GM19099 (cell line): ENCODE results near the gene AFDN.

ENCODE experiments used
- POLR2A ChIP-seq: IDR thresholded peaks from 3 replicates; pipeline ENCODE4 v1.6.1; 2011; ENCODE audit warnings: low read depth; ENCODE audit not compliant: insufficient read length; ENCODE audit errors: extremely low read depth

Gene AFDN

GRCh38 chr6:167803816-167804215 lies 22.9 kb upstream of the AFDN start:
- no peak for TF ChIP-seq POLR2A

DNA sequence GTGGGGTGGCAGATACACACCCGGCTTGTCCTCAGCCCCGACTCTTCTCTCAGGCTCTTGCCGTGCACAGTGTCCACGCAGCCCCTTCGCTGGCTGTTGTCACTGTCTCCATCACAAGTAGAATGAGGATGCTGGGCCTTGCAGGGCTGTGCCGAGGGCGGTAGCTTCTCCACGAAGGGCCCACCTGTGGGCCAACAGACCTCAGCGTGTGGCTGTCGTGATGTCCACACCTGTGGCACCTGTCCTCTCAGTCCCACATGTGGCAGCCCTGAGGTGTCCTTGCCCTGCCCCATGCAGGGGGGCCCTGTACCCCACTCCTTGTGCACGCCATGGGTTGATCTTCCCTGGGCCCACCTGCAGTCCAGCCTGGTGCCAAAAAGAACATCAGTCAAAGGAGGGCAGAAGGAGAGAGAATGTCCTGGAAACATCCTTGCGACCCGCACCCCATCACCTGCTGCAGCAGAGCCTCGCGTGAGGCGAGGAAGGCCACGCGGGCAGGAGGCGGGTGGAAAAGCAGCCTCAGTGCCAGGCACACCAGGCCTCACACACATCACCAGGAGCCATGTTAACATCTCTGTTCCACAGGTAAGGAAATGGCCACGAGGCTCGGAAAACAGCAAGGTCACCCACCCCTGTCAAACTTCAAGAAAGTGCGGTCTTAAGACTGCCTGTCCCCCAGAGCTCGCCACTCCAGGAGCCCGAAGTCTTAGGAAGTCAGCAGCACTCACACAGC lies 22.3 kb upstream of the AFDN start:
- no peak for TF ChIP-seq POLR2A

GRCh38 chr6:167805349-167806060 lies 21.2 kb upstream of the AFDN start:
- no peak for TF ChIP-seq POLR2A

- no peak for TF ChIP-seq POLR2A
These were observed 20.5 kb upstream of the AFDN start for GRCh38 chr6:167806061-167806700.

GRCh38 chr6:167807200-167807599 lies 19.5 kb upstream of the AFDN start:
- no peak for TF ChIP-seq POLR2A

- no peak for TF ChIP-seq POLR2A
These were observed 19.0 kb upstream of the AFDN start for GRCh38 chr6:167807756-167808155.

- no peak for TF ChIP-seq POLR2A
These were observed 15.7 kb upstream of the AFDN start for GRCh38 chr6:167811040-167811439.

GRCh38 chr6:167811442-167812087 lies 15.1 kb upstream of the AFDN start:
- no peak for TF ChIP-seq POLR2A

- TF ChIP-seq POLR2A: no peak
These were observed 14.6 kb upstream of the AFDN start for GRCh38 chr6:167812088-167812487.

- no peak for TF ChIP-seq POLR2A
These were observed 11.3 kb upstream of the AFDN start for GRCh38 chr6:167815296-167815980.

DNA sequence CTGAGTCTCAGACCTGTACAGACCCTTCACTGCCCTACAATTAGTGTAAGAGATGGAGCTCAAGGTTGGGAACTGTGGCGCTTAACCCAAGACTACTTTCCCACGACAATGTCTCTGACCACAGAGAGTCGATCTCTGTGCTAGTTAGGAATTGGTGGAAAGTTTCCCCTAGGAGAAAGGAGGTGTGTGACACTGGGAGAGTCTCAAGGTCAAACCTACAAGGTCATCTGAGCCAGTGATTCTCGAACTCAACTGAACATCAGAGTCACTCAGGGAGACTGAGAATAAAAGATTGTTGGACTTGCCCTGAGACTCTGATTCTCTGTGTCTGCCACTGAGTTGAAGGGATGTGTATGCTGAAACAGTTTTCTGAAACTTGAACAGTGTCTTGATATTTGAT lies 9.7 kb upstream of the AFDN start:
- TF ChIP-seq POLR2A: no peak

DNA sequence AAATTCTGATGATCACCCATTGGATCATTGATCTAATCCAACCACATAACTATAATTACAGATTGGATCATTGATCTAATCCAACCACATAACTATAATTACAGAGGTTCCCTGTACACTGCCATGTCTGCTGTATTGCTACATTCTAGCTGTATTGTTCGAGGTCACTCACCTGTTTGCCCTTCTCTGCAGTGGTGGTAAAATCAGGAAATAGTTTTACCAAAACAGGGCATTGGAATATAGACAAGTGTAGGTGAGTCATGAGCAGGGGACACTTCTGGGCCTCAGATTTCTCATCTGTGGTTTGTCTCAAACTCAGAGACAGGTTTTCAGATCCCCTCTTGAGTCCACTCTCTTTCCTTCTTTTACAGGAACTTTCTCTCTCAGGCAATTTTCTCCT lies 9.0 kb upstream of the AFDN start:
- no peak for TF ChIP-seq POLR2A

DNA sequence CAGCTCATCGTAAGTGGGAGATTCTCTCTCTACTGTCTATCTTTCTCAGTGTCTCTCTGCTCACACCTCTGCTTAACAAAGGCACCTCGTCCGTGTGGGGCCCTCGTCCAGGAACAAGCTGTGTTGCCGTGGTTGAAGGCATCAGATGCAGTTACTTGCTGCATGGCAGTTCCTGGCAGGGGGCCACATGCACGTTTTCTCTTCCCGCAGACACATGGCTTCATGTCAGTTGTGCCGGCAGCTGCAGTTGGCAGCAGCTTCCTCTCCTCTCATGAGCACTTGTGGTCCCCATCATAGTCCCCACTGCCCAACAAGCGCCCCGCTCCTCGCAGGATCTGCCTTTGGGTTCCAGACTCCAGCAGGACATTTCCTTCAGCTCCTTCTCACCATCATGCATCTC lies 7.1 kb upstream of the AFDN start:
- no peak for TF ChIP-seq POLR2A

- no peak for TF ChIP-seq POLR2A
These were observed 6.0 kb upstream of the AFDN start for GRCh38 chr6:167820681-167821080.
